ENCODE data around the gene C4B.
"Not testable (repeated sequence)": the region's sequence is repeated elsewhere in the genome, so short reads cannot be mapped to it uniquely, and the experiment has no call there.

Gene C4B

GRCh38 chr6:32004393-32004792 is 10.2 kb upstream of the C4B start:
- ATAC-seq (replicated peaks); H3K4me3 Mint-ChIP-seq; H3K27ac Mint-ChIP-seq; H3K27me3 Mint-ChIP-seq; H3K9me3 Mint-ChIP-seq; H3K4me1 Mint-ChIP-seq (ENCODE audit: low read depth in 2 of 2); H3K36me3 Mint-ChIP-seq (ENCODE audit: insufficient read depth); DNase-seq: not testable (repeated sequence)

DNA sequence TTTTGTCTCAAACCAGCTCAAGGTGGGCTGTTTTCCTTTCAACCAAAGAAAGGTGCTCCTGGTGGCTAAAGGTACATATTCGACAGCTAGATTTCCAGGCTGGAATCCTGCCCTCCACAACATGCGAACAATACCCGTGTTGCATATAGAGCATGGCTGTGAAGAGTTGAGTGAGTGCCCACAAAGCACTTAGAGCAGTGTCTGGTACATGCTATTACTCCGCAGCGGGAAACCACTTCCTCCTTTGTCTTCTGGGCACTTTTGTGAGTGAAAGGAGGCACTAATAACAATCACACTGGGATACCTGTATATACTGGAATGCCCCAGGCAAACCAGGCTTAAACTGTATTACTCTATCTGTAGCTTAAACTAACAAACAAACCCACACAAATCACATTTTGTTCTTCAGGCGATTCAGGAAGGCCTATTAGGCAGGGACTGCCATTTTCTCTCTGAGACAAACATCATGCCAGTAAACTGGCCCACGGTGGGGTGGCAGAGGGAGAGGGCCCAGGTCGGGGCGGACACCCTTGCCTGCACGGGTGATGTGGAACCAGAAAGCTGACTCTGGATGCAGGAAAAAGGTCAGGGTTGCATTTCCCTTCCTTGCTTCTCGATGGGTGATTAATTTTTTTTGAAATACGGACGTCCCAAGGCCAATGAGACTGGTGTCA is 9.6 kb upstream of the C4B start:
- peak; percentile 97 for ATAC-seq (replicated peaks)
- not testable (repeated sequence) for H3K27ac Mint-ChIP-seq; H3K9me3 Mint-ChIP-seq; H3K4me1 Mint-ChIP-seq (ENCODE audit: low read depth in 2 of 2); DNase-seq; H3K36me3 Mint-ChIP-seq (ENCODE audit: insufficient read depth); H3K4me3 Mint-ChIP-seq; H3K27me3 Mint-ChIP-seq

GRCh38 chr6:32005538-32005880 is 9.1 kb upstream of the C4B start:
- H3K9me3 Mint-ChIP-seq; ATAC-seq (replicated peaks); H3K4me1 Mint-ChIP-seq (ENCODE audit: low read depth in 2 of 2); H3K4me3 Mint-ChIP-seq; H3K36me3 Mint-ChIP-seq (ENCODE audit: insufficient read depth); H3K27ac Mint-ChIP-seq; H3K27me3 Mint-ChIP-seq; DNase-seq: not testable (repeated sequence)

DNA sequence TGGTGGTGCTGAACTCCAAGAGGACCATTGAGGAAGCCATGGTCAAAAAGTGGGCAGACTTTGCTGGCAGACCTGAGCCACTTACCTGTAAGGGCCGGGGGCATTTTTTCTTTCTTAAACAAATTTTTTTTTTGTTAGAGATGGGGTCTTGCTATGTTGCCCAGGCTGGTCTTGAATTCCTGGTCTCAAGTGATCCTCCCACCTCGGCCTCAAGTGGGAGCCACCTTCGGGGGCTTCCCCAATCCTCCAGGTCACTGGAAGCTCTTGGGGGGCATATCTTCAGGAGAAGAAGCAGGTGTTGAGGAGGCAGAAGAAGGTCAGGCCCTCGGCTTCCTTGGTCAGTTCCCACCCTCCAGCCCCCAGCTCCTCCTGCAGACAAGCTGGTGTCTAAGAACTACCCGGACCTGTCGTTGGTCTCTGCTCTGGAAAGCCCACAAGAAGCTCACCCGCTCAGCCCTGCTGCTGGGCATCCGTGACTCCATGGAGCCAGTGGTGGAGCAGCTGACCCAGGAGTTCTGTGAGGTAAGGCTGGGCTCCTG is 8.5 kb upstream of the C4B start:
- not testable (repeated sequence) for H3K4me1 Mint-ChIP-seq (ENCODE audit: low read depth in 2 of 2); H3K27me3 Mint-ChIP-seq; H3K27ac Mint-ChIP-seq; H3K4me3 Mint-ChIP-seq; ATAC-seq (replicated peaks); H3K36me3 Mint-ChIP-seq (ENCODE audit: insufficient read depth); H3K9me3 Mint-ChIP-seq; DNase-seq

GRCh38 chr6:32007086-32007485 is 7.5 kb upstream of the C4B start:
- not testable (repeated sequence) for H3K27me3 Mint-ChIP-seq; H3K4me3 Mint-ChIP-seq; DNase-seq; H3K9me3 Mint-ChIP-seq; H3K4me1 Mint-ChIP-seq (ENCODE audit: low read depth in 2 of 2); H3K27ac Mint-ChIP-seq; ATAC-seq (replicated peaks); H3K36me3 Mint-ChIP-seq (ENCODE audit: insufficient read depth)

- not testable (repeated sequence) for H3K36me3 Mint-ChIP-seq (ENCODE audit: insufficient read depth); H3K27me3 Mint-ChIP-seq; ATAC-seq (replicated peaks); H3K9me3 Mint-ChIP-seq; H3K27ac Mint-ChIP-seq; H3K4me1 Mint-ChIP-seq (ENCODE audit: low read depth in 2 of 2); H3K4me3 Mint-ChIP-seq; DNase-seq
These were observed 6.6 kb upstream of the C4B start for GRCh38 chr6:32008037-32008436.

DNA sequence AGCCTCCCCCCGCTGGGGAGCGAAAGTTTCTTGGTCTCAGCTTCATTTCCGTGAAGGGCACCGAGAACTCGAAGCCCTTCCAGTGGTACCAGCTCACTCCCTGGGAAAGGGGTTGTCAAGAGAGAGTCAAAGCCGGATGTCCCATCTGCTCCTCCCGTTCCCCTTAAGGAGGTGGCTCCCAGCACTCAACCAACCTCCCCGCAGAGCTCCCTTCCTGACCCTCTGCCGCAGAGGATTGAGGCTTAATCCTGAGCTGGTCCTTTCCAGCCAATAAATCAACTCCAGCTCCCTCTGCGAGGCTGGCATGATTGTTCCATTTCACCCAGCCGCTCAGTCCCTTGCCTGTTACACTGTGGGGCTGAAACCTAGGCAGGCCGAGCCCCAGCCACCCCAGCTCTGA is 6.0 kb upstream of the C4B start:
- not testable (repeated sequence) for H3K27ac Mint-ChIP-seq

DNA sequence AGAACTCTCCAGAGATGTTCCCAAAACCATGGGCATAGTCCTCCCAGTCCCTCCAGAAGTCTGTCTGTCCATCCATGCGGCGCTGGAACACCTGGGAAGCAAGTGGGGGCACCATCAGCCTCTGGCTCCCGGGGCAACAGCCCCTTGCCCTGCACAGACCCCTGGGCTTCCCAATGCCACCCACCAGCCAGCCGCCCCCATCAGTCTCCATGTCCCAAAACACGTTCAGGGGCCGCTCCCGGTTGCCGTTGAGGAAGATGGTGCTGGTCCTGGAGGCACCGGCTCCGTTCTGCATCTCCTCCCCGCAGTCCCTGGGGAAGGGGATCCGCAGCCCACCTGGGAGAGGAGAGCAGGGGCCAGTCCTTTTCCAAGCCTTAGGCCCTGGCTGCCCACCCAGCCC is 5.1 kb upstream of the C4B start:
- not testable (repeated sequence) for H3K36me3 Mint-ChIP-seq (ENCODE audit: insufficient read depth); H3K27ac Mint-ChIP-seq; H3K4me1 Mint-ChIP-seq (ENCODE audit: low read depth in 2 of 2); H3K4me3 Mint-ChIP-seq; H3K9me3 Mint-ChIP-seq; ATAC-seq (replicated peaks); DNase-seq; H3K27me3 Mint-ChIP-seq

More for the DNA sequence above, 6.0 kb upstream of the C4B start:
- ATAC-seq (replicated peaks); DNase-seq; H3K27me3 Mint-ChIP-seq; H3K4me3 Mint-ChIP-seq; H3K9me3 Mint-ChIP-seq; H3K36me3 Mint-ChIP-seq (ENCODE audit: insufficient read depth); H3K4me1 Mint-ChIP-seq (ENCODE audit: low read depth in 2 of 2): not testable (repeated sequence)

DNA sequence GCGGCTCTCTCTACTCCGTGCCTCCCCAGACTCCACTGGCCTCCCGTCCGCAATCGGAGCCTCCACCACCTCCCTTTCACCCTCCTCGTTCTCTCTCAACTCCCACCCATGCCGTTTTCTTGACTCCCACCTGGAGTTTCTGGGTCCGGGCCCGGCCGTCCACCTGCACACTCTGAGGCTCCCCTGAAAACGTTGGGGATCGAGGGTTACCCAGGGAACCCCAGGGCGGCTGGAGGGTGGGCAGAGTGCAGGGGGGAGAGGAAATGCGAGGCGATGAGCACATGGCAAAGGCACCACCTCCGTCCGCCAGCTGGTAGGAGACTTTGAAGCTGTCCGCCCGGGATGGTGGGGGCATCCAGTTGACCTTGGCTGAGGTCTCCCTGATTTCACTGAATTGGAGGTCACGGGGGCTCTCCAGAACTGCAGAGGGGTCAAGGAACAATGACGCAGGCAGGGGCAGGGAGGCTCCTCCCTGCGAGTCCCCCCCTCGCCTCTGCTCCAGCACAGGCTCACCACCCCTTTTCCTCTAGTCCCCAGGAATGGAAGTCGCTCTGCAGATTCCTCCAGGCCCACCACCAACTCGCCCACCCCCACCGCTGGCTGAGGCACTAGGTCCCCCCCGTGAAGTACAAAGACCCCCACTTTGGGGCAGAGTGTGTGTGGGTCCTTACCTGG is 3.6 kb upstream of the C4B start:
- H3K27me3 Mint-ChIP-seq, H3K27ac Mint-ChIP-seq: not testable (repeated sequence)

GRCh38 chr6:32012941-32013617 is 1.5 kb upstream of the C4B start:
- H3K4me1 Mint-ChIP-seq (ENCODE audit: low read depth in 2 of 2); H3K9me3 Mint-ChIP-seq; H3K27ac Mint-ChIP-seq; ATAC-seq (replicated peaks); H3K36me3 Mint-ChIP-seq (ENCODE audit: insufficient read depth); H3K27me3 Mint-ChIP-seq; H3K4me3 Mint-ChIP-seq; DNase-seq: not testable (repeated sequence)

More for the DNA sequence above, 3.6 kb upstream of the C4B start:
- not testable (repeated sequence) for DNase-seq; H3K36me3 Mint-ChIP-seq (ENCODE audit: insufficient read depth); ATAC-seq (replicated peaks); H3K4me3 Mint-ChIP-seq; H3K4me1 Mint-ChIP-seq (ENCODE audit: low read depth in 2 of 2); H3K9me3 Mint-ChIP-seq

DNA sequence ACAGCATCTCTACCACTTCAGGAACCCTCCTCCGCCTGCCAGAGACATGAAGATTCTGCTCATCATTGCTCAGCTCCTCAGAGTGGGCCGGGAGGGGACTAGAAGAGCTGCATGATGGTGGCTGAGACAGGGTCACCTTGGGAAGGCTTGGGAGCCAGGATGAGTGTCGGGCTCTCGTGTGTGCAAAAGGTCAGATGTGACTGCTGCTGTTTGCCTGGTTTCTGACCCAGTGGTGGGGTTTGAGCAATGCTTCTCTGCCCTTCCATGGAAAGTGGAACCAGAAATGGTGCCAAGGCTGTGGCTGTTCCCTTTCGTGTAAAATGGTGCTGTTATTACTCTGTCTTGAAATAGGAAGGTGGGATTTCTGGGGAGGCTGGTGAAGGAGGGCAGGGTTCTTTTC is 857 bp upstream of the C4B start:
- not testable (repeated sequence) for H3K4me1 Mint-ChIP-seq (ENCODE audit: low read depth in 2 of 2); H3K27me3 Mint-ChIP-seq; H3K27ac Mint-ChIP-seq; ATAC-seq (replicated peaks); H3K9me3 Mint-ChIP-seq; H3K36me3 Mint-ChIP-seq (ENCODE audit: insufficient read depth); H3K4me3 Mint-ChIP-seq; DNase-seq

DNA sequence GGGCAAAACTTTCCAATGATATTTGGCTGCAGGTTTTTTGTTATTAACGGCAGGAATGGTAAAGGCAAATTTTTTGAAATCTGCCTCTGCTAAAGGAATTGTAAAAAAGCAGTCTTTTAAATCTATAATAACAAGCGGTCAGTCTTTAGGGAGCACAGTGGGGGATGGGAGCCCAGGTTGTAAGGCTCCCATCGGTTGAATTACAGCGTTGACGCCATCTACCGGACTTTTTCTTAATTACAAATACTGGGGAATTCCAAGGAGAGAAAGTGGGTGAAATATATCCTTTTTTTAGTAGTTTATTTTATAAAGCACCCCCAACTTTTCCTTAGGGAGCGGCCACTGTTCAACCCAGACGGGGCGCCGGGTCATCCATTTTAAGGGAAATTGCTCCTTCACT is 7.5 kb downstream of the C4B start:
- H3K4me1 Mint-ChIP-seq (ENCODE audit: low read depth in 2 of 2); ATAC-seq (replicated peaks); H3K36me3 Mint-ChIP-seq (ENCODE audit: insufficient read depth); H3K27ac Mint-ChIP-seq; H3K9me3 Mint-ChIP-seq; H3K27me3 Mint-ChIP-seq; DNase-seq; H3K4me3 Mint-ChIP-seq: not testable (repeated sequence)

GRCh38 chr6:32028631-32029030 is 14.0 kb downstream of the C4B start:
- not testable (repeated sequence) for H3K4me3 Mint-ChIP-seq; H3K36me3 Mint-ChIP-seq (ENCODE audit: insufficient read depth); H3K27ac Mint-ChIP-seq; H3K4me1 Mint-ChIP-seq (ENCODE audit: low read depth in 2 of 2); H3K9me3 Mint-ChIP-seq; H3K27me3 Mint-ChIP-seq; DNase-seq; ATAC-seq (replicated peaks)

GRCh38 chr6:32029553-32029952 is 15.0 kb downstream of the C4B start:
- not testable (repeated sequence) for H3K36me3 Mint-ChIP-seq (ENCODE audit: insufficient read depth); H3K4me1 Mint-ChIP-seq (ENCODE audit: low read depth in 2 of 2); H3K4me3 Mint-ChIP-seq; H3K27me3 Mint-ChIP-seq; ATAC-seq (replicated peaks); H3K27ac Mint-ChIP-seq; H3K9me3 Mint-ChIP-seq; DNase-seq
